ENCODE results near the gene ZNF789. TPM values are rescaled to one million over a fixed set of nuclear protein-coding genes. Genes with fewer than 3 reads are reported as not detected.

Gene ZNF789
- polyA plus RNA-seq, 3 donors from 2014 or later = 4.6 to 7.6 (median 5.4) TPM

DNA sequence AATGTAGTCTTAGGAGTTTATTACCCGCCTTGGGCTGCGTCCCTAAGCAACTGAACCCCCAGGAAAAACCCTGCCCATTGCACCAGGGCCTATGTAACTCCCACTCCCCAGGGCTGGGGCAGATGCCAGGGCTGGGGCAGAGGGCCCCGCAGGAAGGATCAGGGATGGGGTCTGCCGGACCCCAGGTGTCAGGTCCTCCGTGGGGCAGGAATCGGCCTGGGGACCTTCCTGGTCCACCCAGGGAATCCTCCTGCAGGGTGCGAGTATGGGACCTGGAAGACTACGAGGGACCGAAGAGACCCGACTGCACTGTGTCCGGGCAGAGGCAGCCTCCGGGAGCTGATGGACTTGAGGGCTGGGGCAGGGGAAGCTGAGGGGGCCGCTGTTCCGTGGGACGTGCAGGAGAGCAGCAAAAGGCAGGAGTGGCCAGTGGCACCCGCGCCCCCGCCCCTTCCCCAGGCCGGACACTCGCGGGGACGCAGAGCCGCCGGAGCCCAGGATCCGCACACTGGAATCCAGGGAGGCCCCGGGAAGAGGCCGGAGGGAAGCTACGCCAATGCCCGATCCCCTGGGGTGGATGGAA lies 4.3 kb upstream of the ZNF789 start:
- peak overlapping the region in 1 of 6 donors; percentile 46 for H3K27ac Mint-ChIP-seq
- no peaks in the 10 kb centered on the region for H3K9me3 Mint-ChIP-seq
- peak overlapping the region in 1 of 5 donors; percentile 47 for H3K4me3 Mint-ChIP-seq
- no peak for DNase-seq
- H3K27me3 Mint-ChIP-seq (ENCODE audit: low read depth in 3 of 3) = peaks cover 2 to 18% (median 15%) of the 10 kb centered on the region in 3 donors
- H3K4me1 Mint-ChIP-seq = peaks cover 37 to 38% of the 10 kb centered on the region in 2 donors
- H3K36me3 Mint-ChIP-seq = peaks cover 0 to 3% (median 0%) of the 10 kb centered on the region in 3 donors

GRCh38 chr7:99469381-99470065 lies 3.2 kb upstream of the ZNF789 start:
- no peaks in the 10 kb centered on the region for H3K9me3 Mint-ChIP-seq
- peaks cover 34 to 36% of the 10 kb centered on the region in 2 donors for H3K4me1 Mint-ChIP-seq

GRCh38 chr7:99473315-99473596 lies 566 bp downstream of the ZNF789 start:
- Mint-ChIP-seq H3K36me3 (no peaks in the 10 kb centered on the region), H3K4me1 (peaks cover 33 to 37% of the 10 kb centered on the region in 2 donors), H3K9me3 (no peaks in the 10 kb centered on the region), H3K27ac (peak overlapping the region; percentile 86 to 95 (median 91)), H3K4me3 (peak overlapping the region; percentile 89 to 95 (median 94)), H3K27me3 (ENCODE audit: low read depth in 3 of 3) (peaks cover 2 to 15% (median 15%) of the 10 kb centered on the region in 3 donors)
- DNase-seq = peak in 1 of 3 donors; percentile 14

More at GRCh38 chr7:99469381-99470065, 3.2 kb upstream of the ZNF789 start:
- no peaks in the 10 kb centered on the region for H3K36me3 Mint-ChIP-seq
- H3K4me3 Mint-ChIP-seq = peak overlapping the region in 2 of 5 donors; percentile 33 to 41
- no peak for DNase-seq
- H3K27me3 Mint-ChIP-seq (ENCODE audit: low read depth in 3 of 3) = peaks cover 2 to 18% (median 15%) of the 10 kb centered on the region in 3 donors
- no peak overlapping the region for H3K27ac Mint-ChIP-seq

DNA sequence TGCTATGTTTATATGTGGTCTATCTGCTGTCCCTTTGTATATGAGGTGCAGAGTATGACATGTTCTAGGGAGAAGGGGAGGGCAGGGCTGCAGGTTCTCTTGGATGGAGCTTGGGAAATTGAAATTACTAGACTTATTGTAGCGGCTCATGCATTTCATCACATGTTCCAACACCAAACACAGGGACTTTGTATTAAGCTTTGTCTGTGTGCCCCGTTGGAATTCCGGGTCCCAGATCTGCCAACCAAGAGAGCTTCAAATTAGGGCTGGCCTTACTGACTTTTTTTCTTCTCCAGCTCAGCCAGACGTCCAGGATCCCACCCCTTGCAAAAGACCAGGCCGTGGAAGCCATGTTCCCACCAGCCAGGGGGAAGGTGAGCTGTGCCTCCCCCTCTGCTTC lies 3.4 kb downstream of the ZNF789 start:
- H3K4me1 Mint-ChIP-seq = peaks cover 40 to 47% of the 10 kb centered on the region in 2 donors
- H3K27ac Mint-ChIP-seq = no peak overlapping the region
- DNase-seq = no peak
- H3K9me3 Mint-ChIP-seq = no peaks in the 10 kb centered on the region
- H3K4me3 Mint-ChIP-seq = no peak overlapping the region
- peaks cover 2 to 18% (median 14%) of the 10 kb centered on the region in 3 donors for H3K27me3 Mint-ChIP-seq (ENCODE audit: low read depth in 3 of 3)
- H3K36me3 Mint-ChIP-seq = peaks cover 0 to 3% (median 0%) of the 10 kb centered on the region in 3 donors

- Mint-ChIP-seq H3K27ac (peak overlapping the region; percentile 49 to 83 (median 62)), H3K36me3 (peaks cover 0 to 5% (median 1%) of the 10 kb centered on the region in 3 donors), H3K9me3 (no peaks in the 10 kb centered on the region), H3K4me3 (peak overlapping the region in 2 of 5 donors; percentile 38 to 56), H3K27me3 (ENCODE audit: low read depth in 3 of 3) (peaks cover 0 to 4% (median 1%) of the 10 kb centered on the region in 3 donors), H3K4me1 (peaks cover 25 to 30% of the 10 kb centered on the region in 2 donors)
- no peak for DNase-seq
Observed at GRCh38 chr7:99478464-99479440, 6.1 kb downstream of the ZNF789 start.

DNA sequence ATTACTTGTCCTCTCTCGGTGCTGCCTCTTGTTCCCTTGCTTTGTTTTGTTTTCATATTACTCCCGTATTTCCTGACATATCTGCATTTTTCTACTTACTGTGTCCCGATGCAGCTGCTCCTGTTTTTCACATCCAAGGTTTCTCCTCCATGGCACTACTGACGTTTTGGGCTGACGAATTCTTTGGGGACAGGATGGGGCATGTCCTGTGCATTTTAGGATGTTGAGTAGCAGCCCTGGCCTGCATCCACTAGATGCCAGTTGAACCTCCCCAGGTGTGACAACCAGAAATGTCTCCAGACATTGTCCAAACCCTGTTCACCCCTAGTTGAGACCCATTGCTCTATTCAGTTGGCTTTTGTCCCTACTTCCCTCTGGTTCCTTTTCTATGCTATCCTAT lies 12.4 kb downstream of the ZNF789 start:
- Mint-ChIP-seq H3K36me3 (peaks cover 0 to 13% (median 8%) of the 10 kb centered on the region in 3 donors), H3K27ac (peak overlapping the region in 1 of 6 donors; percentile 30), H3K9me3 (no peaks in the 10 kb centered on the region), H3K27me3 (ENCODE audit: low read depth in 3 of 3) (peaks cover 0 to 2% (median 1%) of the 10 kb centered on the region in 3 donors), H3K4me3 (no peak overlapping the region), H3K4me1 (no peaks in the 10 kb centered on the region)
- DNase-seq = no peak

GRCh38 chr7:99489235-99489634 lies 16.5 kb downstream of the ZNF789 start:
- Mint-ChIP-seq H3K27ac (no peak overlapping the region), H3K4me1 (peaks cover 5 to 11% of the 10 kb centered on the region in 2 donors), H3K36me3 (peaks cover 28 to 29% (median 28%) of the 10 kb centered on the region in 3 donors), H3K9me3 (peaks cover 3 to 16% (median 11%) of the 10 kb centered on the region in 6 donors), H3K27me3 (ENCODE audit: low read depth in 3 of 3) (peaks cover 1 to 2% (median 2%) of the 10 kb centered on the region in 3 donors), H3K4me3 (no peak overlapping the region)
- DNase-seq = no peak

- H3K27me3 Mint-ChIP-seq (ENCODE audit: low read depth in 3 of 3) = peaks cover 0 to 2% (median 1%) of the 10 kb centered on the region in 3 donors
- H3K4me3 Mint-ChIP-seq = no peak overlapping the region
- peaks cover 3 to 21% (median 16%) of the 10 kb centered on the region in 6 donors for H3K9me3 Mint-ChIP-seq
- peaks cover 5 to 11% of the 10 kb centered on the region in 2 donors for H3K4me1 Mint-ChIP-seq
- DNase-seq = no peak
- H3K27ac Mint-ChIP-seq = peak overlapping the region in 2 of 6 donors; percentile 22 to 65
- H3K36me3 Mint-ChIP-seq = peaks cover 31 to 38% (median 37%) of the 10 kb centered on the region in 3 donors
Observed at GRCh38 chr7:99490878-99491277, 18.2 kb downstream of the ZNF789 start.

DNA sequence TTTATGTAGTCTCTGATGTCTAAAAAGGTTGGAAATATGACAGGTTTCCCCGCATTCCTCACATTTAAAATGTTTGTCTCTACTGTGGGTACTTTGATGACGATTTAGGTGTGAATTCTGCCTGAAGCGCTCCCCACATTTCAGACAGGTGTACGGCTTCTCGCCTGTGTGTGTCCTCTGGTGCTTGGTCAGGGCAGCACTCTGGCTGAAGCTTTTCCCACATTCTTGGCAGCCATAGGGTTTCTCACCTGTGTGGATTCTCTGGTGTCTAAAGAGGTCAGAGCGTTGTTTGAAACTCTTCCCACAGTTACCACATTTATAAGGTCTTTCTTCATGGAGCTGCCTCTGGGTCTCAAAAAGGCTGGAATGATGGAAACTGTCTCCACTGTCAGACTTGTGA lies 21.1 kb downstream of the ZNF789 start:
- peaks cover 23 to 36% of the 10 kb centered on the region in 2 donors for H3K4me1 Mint-ChIP-seq
- H3K4me3 Mint-ChIP-seq = no peak overlapping the region
- H3K36me3 Mint-ChIP-seq = peaks cover 32 to 50% (median 49%) of the 10 kb centered on the region in 3 donors
- DNase-seq = no peak
- H3K27ac Mint-ChIP-seq = no peak overlapping the region
- H3K27me3 Mint-ChIP-seq (ENCODE audit: low read depth in 3 of 3) = peaks cover 0 to 7% (median 3%) of the 10 kb centered on the region in 3 donors
- peaks cover 3 to 21% (median 16%) of the 10 kb centered on the region in 6 donors for H3K9me3 Mint-ChIP-seq

- no peak for DNase-seq
Observed at GRCh38 chr7:99497766-99498545, 25.3 kb downstream of the ZNF789 start.

GRCh38 chr7:99498546-99498944 lies 25.9 kb downstream of the ZNF789 start:
- peaks cover 3 to 12% (median 10%) of the 10 kb centered on the region in 6 donors for H3K9me3 Mint-ChIP-seq
- peaks cover 20 to 31% (median 28%) of the 10 kb centered on the region in 3 donors for H3K36me3 Mint-ChIP-seq

More at GRCh38 chr7:99497766-99498545, 25.3 kb downstream of the ZNF789 start:
- H3K36me3 Mint-ChIP-seq = peaks cover 25 to 37% (median 34%) of the 10 kb centered on the region in 3 donors
- H3K27me3 Mint-ChIP-seq (ENCODE audit: low read depth in 3 of 3) = peaks cover 4 to 14% (median 8%) of the 10 kb centered on the region in 3 donors
- peak overlapping the region; percentile 69 to 100 (median 97) for H3K27ac Mint-ChIP-seq
- H3K4me3 Mint-ChIP-seq = peak overlapping the region; percentile 96 to 100 (median 98)
- peaks cover 3 to 18% (median 14%) of the 10 kb centered on the region in 6 donors for H3K9me3 Mint-ChIP-seq
- H3K4me1 Mint-ChIP-seq = peaks cover 42 to 60% of the 10 kb centered on the region in 2 donors

GRCh38 chr7:99499371-99499720 lies 26.7 kb downstream of the ZNF789 start:
- peak overlapping the region; percentile 96 to 100 (median 99) for H3K27ac Mint-ChIP-seq
- peak overlapping the region; percentile 96 to 100 (median 98) for H3K4me3 Mint-ChIP-seq
- H3K27me3 Mint-ChIP-seq (ENCODE audit: low read depth in 3 of 3) = peaks cover 5 to 14% (median 8%) of the 10 kb centered on the region in 3 donors
- peaks cover 44 to 52% of the 10 kb centered on the region in 2 donors for H3K4me1 Mint-ChIP-seq
- peaks cover 0 to 4% (median 2%) of the 10 kb centered on the region in 6 donors for H3K9me3 Mint-ChIP-seq
- peak; percentile 50 to 62 (median 59) for DNase-seq
- H3K36me3 Mint-ChIP-seq = peaks cover 12 to 23% (median 20%) of the 10 kb centered on the region in 3 donors

More at GRCh38 chr7:99498546-99498944, 25.9 kb downstream of the ZNF789 start:
- H3K4me3 Mint-ChIP-seq = peak overlapping the region; percentile 96 to 100 (median 98)
- H3K27me3 Mint-ChIP-seq (ENCODE audit: low read depth in 3 of 3) = peaks cover 4 to 14% (median 8%) of the 10 kb centered on the region in 3 donors
- no peak for DNase-seq
- peaks cover 44 to 54% of the 10 kb centered on the region in 2 donors for H3K4me1 Mint-ChIP-seq
- peak overlapping the region; percentile 96 to 100 (median 99) for H3K27ac Mint-ChIP-seq
